HCT116 (cell line): ENCODE results near the gene ZC3HAV1. TPM values are rescaled to one million over a fixed set of nuclear protein-coding genes. Genes with fewer than 3 reads are reported as not detected.

Source experiments
- ATAC-seq: fragments of 200-7000 bp; cut with Tn5 transposase; 2 replicates; pipeline ENCODE4 v1.9.1; 2020; ENCODE audit warnings: mild to moderate bottlenecking, moderate library complexity
- BruUV-seq: library from RNA; stranded (reverse); fragments of 400-500 nt; replicated peaks from 2 replicates; lab custom pipeline; 2021; lab: Mats Ljungman, UMichigan
- CTCF ChIA-PET: fragments of 300-600 bp; sonication (Branson Sonifier 250); formaldehyde crosslinking; loops from one replicate; lab custom pipeline; 2021; ENCODE audit warnings: antibody characterized with exemption; lab: Charles Lee
- POLR2A ChIA-PET: fragments of 300-600, 350-600 bp; sonication (Branson Sonifier 250); formaldehyde crosslinking; loops from one replicate; lab custom pipeline; 2021; ENCODE audit warnings: antibody characterized with exemption; lab: Charles Lee
- RAD21 ChIA-PET, 2 experiments: fragments of 300-600 bp; sonication (Branson Sonifier 250); formaldehyde crosslinking; loops; one replicate each; lab custom pipeline; 2023; ENCODE audit warnings: low total read pairs in 2 of 2; ENCODE audit not compliant: uncharacterized antibody in 2 of 2, unreplicated experiment in 2 of 2, low non-redundant PET in 1 of 2; lab: Charles Lee
- DNase-seq: peaks from one replicate; pipeline ENCODE4 v3.0.0-alpha.2; 2010; ENCODE audit warnings: low read depth, low spot score
- H2AFZ ChIP-seq: fragments of 200-600 bp; shearing (Covaris generic), sonication (generic); 2 replicates; pipeline ENCODE4 v1.6.1; 2017; ENCODE audit warnings: low read depth, mixed run types, mixed read lengths, antibody characterized with exemption, low read length; ENCODE audit not compliant: poor library complexity, severe bottlenecking
- H3K27ac ChIP-seq: 2 replicates; pipeline ENCODE4 v1.5.1; 2012; ENCODE audit warnings: low read depth, low read length
- H3K27me3 ChIP-seq: fragments of 200-600 bp; sonication (generic); 2 replicates; pipeline ENCODE4 v1.6.1; 2016; ENCODE audit warnings: mixed run types, low read length, mixed read lengths; ENCODE audit not compliant: insufficient read depth
- H3K36me3 ChIP-seq, 2 experiments: fragments of 200-500 bp in 1 of 2; fragments of 200-600 bp in 1 of 2; sonication (Bioruptor generic) in 1 of 2; sonication (generic) in 1 of 2; 2 replicates each; pipeline versions ENCODE4 v1.5.1 to v1.6.1; 2014 to 2016; ENCODE audit warnings: low read length in 2 of 2, inconsistent platforms in 1 of 2, mixed read lengths in 1 of 2, mixed run types in 1 of 2; ENCODE audit not compliant: insufficient read depth in 2 of 2, control insufficient read depth in 1 of 2
- H3K4me1 ChIP-seq, 2 experiments: fragments of 200-600 bp in 1 of 2; sonication (generic) in 1 of 2; 2 replicates each; pipeline versions ENCODE4 v1.5.1 to v1.6.1; 2012 to 2017; ENCODE audit warnings: low read length in 2 of 2, inconsistent platforms in 1 of 2, mild to moderate bottlenecking in 1 of 2, mixed read lengths in 1 of 2, mixed run types in 1 of 2, moderate library complexity in 1 of 2; ENCODE audit not compliant: insufficient read depth in 2 of 2, control insufficient read depth in 1 of 2
- H3K4me2 ChIP-seq: fragments of 200-600 bp; sonication (generic); 2 replicates; pipeline ENCODE4 v1.6.1; 2017; ENCODE audit warnings: mixed run types, low read length, mixed read lengths
- H3K4me3 ChIP-seq, 2 experiments: fragments of 200-600 bp in 1 of 2; sonication (generic) in 1 of 2; replicated peaks in 1 of 2; 2 replicates each; pipeline ENCODE4 v1.5.1; 2011 to 2016; ENCODE audit warnings: low read length in 2 of 2, control low read depth in 1 of 2, low read depth in 1 of 2, mild to moderate bottlenecking in 1 of 2, mixed read lengths in 1 of 2, mixed run types in 1 of 2
- H3K79me2 ChIP-seq: fragments of 200-600 bp; sonication (generic); 2 replicates; pipeline ENCODE4 v1.6.1; 2017; ENCODE audit warnings: mild to moderate bottlenecking, mixed run types, low read length, moderate library complexity, mixed read lengths; ENCODE audit not compliant: insufficient read depth
- H3K9ac ChIP-seq: fragments of 200-600 bp; sonication (generic); 2 replicates; pipeline ENCODE4 v1.6.1; 2016; ENCODE audit warnings: low read length, mixed read lengths
- H3K9me2 ChIP-seq: fragments of 200-600 bp; sonication (generic), shearing (Covaris generic); 2 replicates; pipeline ENCODE4 v1.6.1; 2017; ENCODE audit warnings: mixed run types, mild to moderate bottlenecking, moderate library complexity; ENCODE audit not compliant: insufficient read depth
- H3K9me3 ChIP-seq, 2 experiments: fragments of 200-500 bp in 1 of 2; fragments of 200-600 bp in 1 of 2; sonication (Bioruptor generic) in 1 of 2; sonication (generic) in 1 of 2; 2 replicates each; pipeline ENCODE4 v1.6.1; 2014 to 2017; ENCODE audit warnings: low read length in 2 of 2, mixed read lengths in 2 of 2, inconsistent platforms in 1 of 2, low read depth in 1 of 2, mild to moderate bottlenecking in 1 of 2, mixed run types in 1 of 2, moderate library complexity in 1 of 2; ENCODE audit not compliant: control insufficient read depth in 1 of 2, insufficient read depth in 1 of 2
- H4K20me1 ChIP-seq: fragments of 200-600 bp; sonication (generic), shearing (Covaris generic); 2 replicates; pipeline ENCODE4 v1.6.1; 2017; ENCODE audit warnings: mixed run types, mild to moderate bottlenecking, moderate library complexity; ENCODE audit not compliant: insufficient read depth
- CEBPB ChIP-seq: IDR thresholded peaks from 2 replicates; pipeline ENCODE4 v1.6.1; 2012; ENCODE audit warnings: low read depth
- EZH2phosphoT487 ChIP-seq: fragments of 200-600 bp; IDR thresholded peaks from 2 replicates; pipeline ENCODE4 v1.6.1; 2018; ENCODE audit warnings: antibody characterized with exemption, borderline replicate concordance
- POLR2A ChIP-seq: IDR thresholded peaks from 2 replicates; pipeline ENCODE4 v1.7.0; 2011; ENCODE audit warnings: borderline replicate concordance; ENCODE audit not compliant: insufficient read depth, insufficient read length; ENCODE audit errors: extremely low read depth
- POLR2AphosphoS5 ChIP-seq: IDR thresholded peaks from 2 replicates; pipeline ENCODE4 v1.6.1; 2011; ENCODE audit warnings: mild to moderate bottlenecking, low read depth, low read length, moderate library complexity
- RAD21 ChIP-seq: IDR thresholded peaks from 2 replicates; pipeline ENCODE4 v1.6.1; 2012; ENCODE audit warnings: low read depth, mild to moderate bottlenecking
- SP1 ChIP-seq: IDR thresholded peaks from 2 replicates; pipeline ENCODE4 v1.6.1; 2012; ENCODE audit warnings: low read depth
- YY1 ChIP-seq: IDR thresholded peaks from 2 replicates; pipeline ENCODE4 v1.6.1; 2011; ENCODE audit warnings: low read length, low read depth, moderate library complexity, mild to moderate bottlenecking; ENCODE audit not compliant: insufficient replicate concordance; ENCODE audit errors: extremely low read depth
- intact Hi-C: fragments of 100-400 bp; cut with micrococcal nuclease; formaldehyde crosslinking; loops from 2 replicates; pipeline ENCODE4 v1.10.0; 2022
- total RNA-seq: library from RNA; stranded (reverse); gene quantifications from one replicate; pipeline ENCODE4 v1.2.1, GENCODE V29; 2021; ENCODE audit not compliant: unreplicated experiment
- TF ChIP-seq, protein P1 (sequence below), 3 experiments: fragments of 200-600 bp in 1 of 3; sonication (generic) in 1 of 3; IDR thresholded peaks in 2 of 3; conservative IDR thresholded peaks in 1 of 3; 2 replicates each; pipeline ENCODE4 v1.5.1; 2012 to 2017; ENCODE audit warnings: low read depth in 2 of 3, low read length in 2 of 3, antibody characterized with exemption in 1 of 3, borderline replicate concordance in 1 of 3, control low read depth in 1 of 3, mild to moderate bottlenecking in 1 of 3, mixed read lengths in 1 of 3, mixed run types in 1 of 3, moderate library complexity in 1 of 3; ENCODE audit not compliant: insufficient read depth in 1 of 3
- TF ChIP-seq, protein P2 (sequence below): IDR thresholded peaks from 2 replicates; pipeline ENCODE4 v1.6.1; 2011; ENCODE audit warnings: mild to moderate bottlenecking, low read length, moderate library complexity; ENCODE audit not compliant: insufficient replicate concordance; ENCODE audit errors: extremely low read depth
- TF ChIP-seq, protein P3 (sequence below): IDR thresholded peaks from 2 replicates; pipeline ENCODE4 v1.6.1; 2012; ENCODE audit warnings: low read depth

The ZC3HAV1 gene
- total RNA-seq, 1 experiment from 2014 or later: 23.7 TPM

DNA sequence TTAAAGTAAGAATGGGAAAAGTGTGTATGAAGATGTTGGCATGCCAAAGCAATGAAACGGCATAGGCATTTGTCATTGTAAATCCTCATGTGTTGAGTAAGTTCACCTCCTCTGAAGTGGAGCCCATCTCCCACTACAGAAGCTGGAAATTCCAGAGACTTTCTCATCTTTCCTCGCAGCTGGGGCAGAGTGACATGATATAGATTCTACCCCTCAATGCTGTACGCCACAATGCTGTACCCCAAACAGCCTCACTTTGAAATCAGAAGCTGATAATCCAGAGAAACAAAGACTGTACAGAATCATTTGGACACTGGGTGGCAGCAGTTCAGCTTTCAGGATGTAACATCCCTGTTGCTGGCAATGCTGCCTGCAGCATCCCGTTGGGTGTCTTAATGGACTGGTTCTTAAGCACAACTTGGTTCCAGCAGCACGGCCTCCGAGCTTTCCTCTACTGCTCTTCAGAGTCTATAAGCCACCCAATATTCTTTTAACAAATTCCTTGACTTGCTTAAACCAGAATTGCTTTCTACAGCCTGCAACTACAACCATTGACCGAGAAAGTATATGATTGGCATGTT is 92.5 kb downstream of the ZC3HAV1 start:
- intact Hi-C loops: loop anchor here (1.0 kb wide), 1 partner anchor 58 kb away; no protein-coding TSS in a partner anchor
- Histone ChIP-seq H3K27ac (no peak overlapping the region), H3K27me3 (no peaks in the 10 kb centered on the region), H4K20me1 (no peaks in the 10 kb centered on the region), H3K9me3 (no peaks in the 10 kb centered on the region), H2AFZ (no peak overlapping the region), H3K4me1 (no peaks in the 10 kb centered on the region), H3K9me2 (no peaks in the 10 kb centered on the region), H3K4me3 (no peak overlapping the region), H3K4me2 (no peak overlapping the region), H3K79me2 (no peaks in the 10 kb centered on the region), H3K9ac (no peak overlapping the region), H3K36me3 (peaks cover 8 to 15% of the 10 kb centered on the region in 2 experiments; a peak in 3 of 4 replicates)
- ATAC-seq (peak; percentile 96), DNase-seq (peak; percentile 54)
- no TSS peak for BruUV-seq
- ChIA-PET RAD21 (no interaction called here), POLR2A (no interaction called here), CTCF (interaction anchor here (0.6 to 2.7 kb wide), 11 partner anchors 8 to 304 kb away, joined by 3 to 21 read pairs (median 3); no protein-coding TSS in a partner anchor)
- TF ChIP-seq, protein P1, sequence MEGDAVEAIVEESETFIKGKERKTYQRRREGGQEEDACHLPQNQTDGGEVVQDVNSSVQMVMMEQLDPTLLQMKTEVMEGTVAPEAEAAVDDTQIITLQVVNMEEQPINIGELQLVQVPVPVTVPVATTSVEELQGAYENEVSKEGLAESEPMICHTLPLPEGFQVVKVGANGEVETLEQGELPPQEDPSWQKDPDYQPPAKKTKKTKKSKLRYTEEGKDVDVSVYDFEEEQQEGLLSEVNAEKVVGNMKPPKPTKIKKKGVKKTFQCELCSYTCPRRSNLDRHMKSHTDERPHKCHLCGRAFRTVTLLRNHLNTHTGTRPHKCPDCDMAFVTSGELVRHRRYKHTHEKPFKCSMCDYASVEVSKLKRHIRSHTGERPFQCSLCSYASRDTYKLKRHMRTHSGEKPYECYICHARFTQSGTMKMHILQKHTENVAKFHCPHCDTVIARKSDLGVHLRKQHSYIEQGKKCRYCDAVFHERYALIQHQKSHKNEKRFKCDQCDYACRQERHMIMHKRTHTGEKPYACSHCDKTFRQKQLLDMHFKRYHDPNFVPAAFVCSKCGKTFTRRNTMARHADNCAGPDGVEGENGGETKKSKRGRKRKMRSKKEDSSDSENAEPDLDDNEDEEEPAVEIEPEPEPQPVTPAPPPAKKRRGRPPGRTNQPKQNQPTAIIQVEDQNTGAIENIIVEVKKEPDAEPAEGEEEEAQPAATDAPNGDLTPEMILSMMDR (IDR thresholded peaks at IDR 0.05 in 2 of 3, conservative IDR thresholded peaks at IDR 0.05 in 1 of 3; ENCODE audit: borderline replicate concordance in 1 of 3, insufficient read depth in 1 of 3, low read depth in 2 of 3, low read length in 2 of 3): peak; percentile 64 to 71 (median 69)
- TF ChIP-seq SP1 (no peak), CEBPB (no peak), POLR2AphosphoS5 (no peak), RAD21 (peak; percentile 82), POLR2A (no peak), YY1 (no peak), EZH2phosphoT487 (no peak)
- TF ChIP-seq, protein P2, sequence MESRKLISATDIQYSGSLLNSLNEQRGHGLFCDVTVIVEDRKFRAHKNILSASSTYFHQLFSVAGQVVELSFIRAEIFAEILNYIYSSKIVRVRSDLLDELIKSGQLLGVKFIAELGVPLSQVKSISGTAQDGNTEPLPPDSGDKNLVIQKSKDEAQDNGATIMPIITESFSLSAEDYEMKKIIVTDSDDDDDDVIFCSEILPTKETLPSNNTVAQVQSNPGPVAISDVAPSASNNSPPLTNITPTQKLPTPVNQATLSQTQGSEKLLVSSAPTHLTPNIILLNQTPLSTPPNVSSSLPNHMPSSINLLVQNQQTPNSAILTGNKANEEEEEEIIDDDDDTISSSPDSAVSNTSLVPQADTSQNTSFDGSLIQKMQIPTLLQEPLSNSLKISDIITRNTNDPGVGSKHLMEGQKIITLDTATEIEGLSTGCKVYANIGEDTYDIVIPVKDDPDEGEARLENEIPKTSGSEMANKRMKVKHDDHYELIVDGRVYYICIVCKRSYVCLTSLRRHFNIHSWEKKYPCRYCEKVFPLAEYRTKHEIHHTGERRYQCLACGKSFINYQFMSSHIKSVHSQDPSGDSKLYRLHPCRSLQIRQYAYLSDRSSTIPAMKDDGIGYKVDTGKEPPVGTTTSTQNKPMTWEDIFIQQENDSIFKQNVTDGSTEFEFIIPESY: no peak
- TF ChIP-seq, protein P3, sequence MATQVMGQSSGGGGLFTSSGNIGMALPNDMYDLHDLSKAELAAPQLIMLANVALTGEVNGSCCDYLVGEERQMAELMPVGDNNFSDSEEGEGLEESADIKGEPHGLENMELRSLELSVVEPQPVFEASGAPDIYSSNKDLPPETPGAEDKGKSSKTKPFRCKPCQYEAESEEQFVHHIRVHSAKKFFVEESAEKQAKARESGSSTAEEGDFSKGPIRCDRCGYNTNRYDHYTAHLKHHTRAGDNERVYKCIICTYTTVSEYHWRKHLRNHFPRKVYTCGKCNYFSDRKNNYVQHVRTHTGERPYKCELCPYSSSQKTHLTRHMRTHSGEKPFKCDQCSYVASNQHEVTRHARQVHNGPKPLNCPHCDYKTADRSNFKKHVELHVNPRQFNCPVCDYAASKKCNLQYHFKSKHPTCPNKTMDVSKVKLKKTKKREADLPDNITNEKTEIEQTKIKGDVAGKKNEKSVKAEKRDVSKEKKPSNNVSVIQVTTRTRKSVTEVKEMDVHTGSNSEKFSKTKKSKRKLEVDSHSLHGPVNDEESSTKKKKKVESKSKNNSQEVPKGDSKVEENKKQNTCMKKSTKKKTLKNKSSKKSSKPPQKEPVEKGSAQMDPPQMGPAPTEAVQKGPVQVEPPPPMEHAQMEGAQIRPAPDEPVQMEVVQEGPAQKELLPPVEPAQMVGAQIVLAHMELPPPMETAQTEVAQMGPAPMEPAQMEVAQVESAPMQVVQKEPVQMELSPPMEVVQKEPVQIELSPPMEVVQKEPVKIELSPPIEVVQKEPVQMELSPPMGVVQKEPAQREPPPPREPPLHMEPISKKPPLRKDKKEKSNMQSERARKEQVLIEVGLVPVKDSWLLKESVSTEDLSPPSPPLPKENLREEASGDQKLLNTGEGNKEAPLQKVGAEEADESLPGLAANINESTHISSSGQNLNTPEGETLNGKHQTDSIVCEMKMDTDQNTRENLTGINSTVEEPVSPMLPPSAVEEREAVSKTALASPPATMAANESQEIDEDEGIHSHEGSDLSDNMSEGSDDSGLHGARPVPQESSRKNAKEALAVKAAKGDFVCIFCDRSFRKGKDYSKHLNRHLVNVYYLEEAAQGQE: no peak
